Gastrocnemius medialis (tissue), 4 donors: ENCODE data around the gene RBM38. TPM values are rescaled to one million over a fixed set of nuclear protein-coding genes. Genes with fewer than 3 reads are reported as not detected.
"Not testable (repeated sequence)": the region's sequence is repeated elsewhere in the genome, so short reads cannot be mapped to it uniquely, and the experiment has no call there.

Source experiments
- ATAC-seq, 2 donors: fragments of 150-250 bp; one replicate each; pipeline ENCODE4 v1.9.1; 2016
- DNase-seq, 2 donors: peaks; one replicate each; pipeline ENCODE4 v3.0.0-alpha.2; 2019
- H3K27ac ChIP-seq, 4 donors: fragments of 200-600 bp; sonication (generic); 1 replicate in 1 of 4; 2 replicates in 3 of 4; pipeline ENCODE4 v1.5.1; 2016 to 2018; ENCODE audit warnings: mild to moderate bottlenecking in 2 of 4, moderate library complexity in 1 of 4
- H3K27me3 ChIP-seq, 3 donors: fragments of 200-600 bp; sonication (generic) in 2 of 3; 1 replicate in 1 of 3; 2 replicates in 2 of 3; pipeline versions ENCODE4 v1.5.1 to v1.6.0; 2016 to 2019; ENCODE audit warnings: mild to moderate bottlenecking in 1 of 3, moderate library complexity in 1 of 3
- H3K36me3 ChIP-seq, 2 donors: fragments of 200-600 bp; sonication (generic) in 1 of 2; one replicate each; pipeline ENCODE4 v1.5.1; 2017 to 2018
- H3K4me1 ChIP-seq, 2 donors: fragments of 200-600 bp; sonication (generic) in 1 of 2; one replicate each; pipeline ENCODE4 v1.5.1; 2016 to 2017; ENCODE audit warnings: mild to moderate bottlenecking in 2 of 2
- H3K4me3 ChIP-seq, 4 donors: fragments of 200-600 bp; sonication (generic) in 3 of 4; 1 replicate in 1 of 4; 2 replicates in 3 of 4; pipeline ENCODE4 v1.5.1; 2016 to 2019; ENCODE audit warnings: mild to moderate bottlenecking in 2 of 4
- H3K9me3 ChIP-seq, 3 donors: fragments of 200-600 bp; sonication (generic) in 2 of 3; 1 replicate in 1 of 3; 2 replicates in 2 of 3; pipeline ENCODE4 v1.5.1; 2016 to 2019
- CTCF ChIP-seq, 5 experiments: fragments of 450-650 bp in 3 of 5; fragments of 200-600 bp in 2 of 5; sonication (generic) in 2 of 5; IDR thresholded peaks in 4 of 5; conservative IDR thresholded peaks in 1 of 5; 1 replicate in 4 of 5; 2 replicates in 1 of 5; pipeline ENCODE4 v1.5.1; 2016 to 2019; ENCODE audit warnings: antibody characterized with exemption in 5 of 5, mild to moderate bottlenecking in 3 of 5, moderate library complexity in 3 of 5
- POLR2A ChIP-seq, 2 donors: fragments of 450-650 bp; IDR thresholded peaks; one replicate each; pipeline ENCODE4 v1.6.1; 2017; ENCODE audit warnings: antibody characterized with exemption in 2 of 2, mild to moderate bottlenecking in 2 of 2, moderate library complexity in 2 of 2
- in situ Hi-C, 4 donors: fragments of 200-750 bp; cut with MboI; loops; one replicate each; pipeline versions ENCODE4 v1.15.0 to v1.8.0; 2017; ENCODE audit warnings: low sequenced_read_pairs in 4 of 4
- intact Hi-C: fragments of 100-400 bp; cut with DNase I; formaldehyde crosslinking; loops from one replicate; pipeline ENCODE4 v1.15.1; 2023; ENCODE audit warnings: low total_unique reads
- total RNA-seq, 4 donors: library from RNA; depleted of rRNA; stranded (reverse); fragments of >200 nt; gene quantifications; one replicate each; pipeline versions ENCODE4 v1.1.0 to v1.2.3, GENCODE V29; 2016

Gene RBM38
- total RNA-seq, 4 donors from 2014 or later = 56.7 to 229 (median 177) TPM

DNA sequence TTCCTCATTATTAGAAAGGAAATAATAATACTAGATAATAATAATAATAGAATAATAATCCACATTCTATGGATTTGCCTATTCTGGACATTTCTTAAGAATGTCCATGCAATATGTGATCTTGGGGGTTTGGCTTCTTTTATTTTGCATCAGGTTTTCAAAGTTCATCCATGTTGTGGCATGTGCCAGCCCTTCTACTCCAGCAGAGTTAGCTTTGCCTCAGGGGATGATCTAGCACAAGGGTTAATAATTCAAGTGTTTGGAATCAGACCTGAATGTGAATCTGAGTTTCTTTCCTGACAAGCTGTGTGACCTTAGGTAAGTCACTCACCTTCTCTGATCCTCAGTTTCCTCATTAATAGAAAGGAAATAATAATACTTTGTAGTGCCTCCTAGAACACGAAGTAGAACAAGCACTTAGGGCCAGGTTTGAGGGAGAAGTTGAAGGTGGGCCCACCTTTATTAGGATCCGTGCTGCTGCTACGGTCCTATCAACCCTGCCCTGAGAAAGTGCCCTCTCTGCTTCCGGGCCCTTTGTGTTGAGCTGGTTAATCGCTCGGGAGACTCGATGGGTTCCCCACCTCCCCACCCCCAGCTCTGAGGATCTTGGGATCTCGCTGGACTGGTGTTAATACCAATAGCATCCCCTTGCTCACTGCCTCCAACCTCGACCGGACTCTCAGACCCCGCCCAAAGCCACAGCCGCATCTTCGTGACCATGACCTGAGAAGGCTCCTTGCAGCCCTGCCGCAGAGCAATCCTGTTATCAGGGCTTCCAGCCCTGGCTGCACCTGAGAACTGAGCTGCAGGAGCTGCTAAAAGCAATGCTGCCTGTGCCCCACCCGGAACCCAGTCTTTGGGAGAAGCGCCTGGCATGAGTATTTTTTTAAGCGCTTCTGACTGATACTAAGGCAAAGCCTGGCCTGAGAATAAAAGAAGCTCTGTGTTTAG, 26.9 kb downstream of the RBM38 start:
- Histone ChIP-seq H3K4me1 (no peaks in the 10 kb centered on the region), H3K27me3 (no peaks in the 10 kb centered on the region), H3K36me3 (no peaks in the 10 kb centered on the region), H3K9me3 (no peaks in the 10 kb centered on the region), H3K4me3 (no peak overlapping the region), H3K27ac (no peak overlapping the region)
- no peak for DNase-seq
- ATAC-seq = no peak
- intact Hi-C loops (no loop called here), in situ Hi-C loops (no loop called here)
- TF ChIP-seq POLR2A (IDR thresholded peaks at IDR 0.05) (no peak), CTCF (IDR thresholded peaks at IDR 0.05 in 4 of 5, conservative IDR thresholded peaks at IDR 0.05 in 1 of 5) (no peak)

DNA sequence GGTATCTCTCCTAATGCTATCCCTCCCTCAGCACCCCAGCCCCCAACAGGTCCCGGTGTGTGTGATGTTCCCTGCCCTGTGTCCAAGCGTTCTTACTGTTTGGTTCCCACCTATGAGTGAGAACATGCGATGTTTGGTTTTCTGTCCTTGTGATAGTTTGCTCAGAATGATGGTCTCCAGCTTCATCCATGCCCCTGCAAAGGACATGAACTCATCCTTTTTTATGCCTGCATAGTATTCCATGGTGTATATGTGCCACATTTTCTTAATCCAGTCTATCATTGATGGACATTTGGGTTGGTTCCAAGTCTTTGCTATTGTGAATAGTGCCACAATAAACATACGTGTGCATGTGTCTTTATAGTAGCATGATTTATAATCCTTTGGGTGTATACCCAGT, 28.3 kb downstream of the RBM38 start:
- H3K9me3 ChIP-seq, ATAC-seq, H3K4me1 ChIP-seq, in situ Hi-C loops, H3K27ac ChIP-seq, H3K27me3 ChIP-seq, H3K4me3 ChIP-seq, H3K36me3 ChIP-seq, DNase-seq, intact Hi-C loops: not testable (repeated sequence)

- no peak overlapping the region for H3K27ac ChIP-seq
- no peaks in the 10 kb centered on the region for H3K36me3 ChIP-seq
- DNase-seq (no peak), ATAC-seq (no peak)
- H3K27me3 ChIP-seq = no peaks in the 10 kb centered on the region
- in situ Hi-C loops (no loop called here), intact Hi-C loops (no loop called here)
- no peak overlapping the region for H3K4me3 ChIP-seq
- no peaks in the 10 kb centered on the region for H3K4me1 ChIP-seq
- no peak for TF ChIP-seq CTCF (IDR thresholded peaks at IDR 0.05 in 4 of 5, conservative IDR thresholded peaks at IDR 0.05 in 1 of 5)
- TF ChIP-seq POLR2A (IDR thresholded peaks at IDR 0.05) = no peak
- no peaks in the 10 kb centered on the region for H3K9me3 ChIP-seq
Observed at GRCh38 chr20:57420571-57421252, 29.5 kb downstream of the RBM38 start.

DNA sequence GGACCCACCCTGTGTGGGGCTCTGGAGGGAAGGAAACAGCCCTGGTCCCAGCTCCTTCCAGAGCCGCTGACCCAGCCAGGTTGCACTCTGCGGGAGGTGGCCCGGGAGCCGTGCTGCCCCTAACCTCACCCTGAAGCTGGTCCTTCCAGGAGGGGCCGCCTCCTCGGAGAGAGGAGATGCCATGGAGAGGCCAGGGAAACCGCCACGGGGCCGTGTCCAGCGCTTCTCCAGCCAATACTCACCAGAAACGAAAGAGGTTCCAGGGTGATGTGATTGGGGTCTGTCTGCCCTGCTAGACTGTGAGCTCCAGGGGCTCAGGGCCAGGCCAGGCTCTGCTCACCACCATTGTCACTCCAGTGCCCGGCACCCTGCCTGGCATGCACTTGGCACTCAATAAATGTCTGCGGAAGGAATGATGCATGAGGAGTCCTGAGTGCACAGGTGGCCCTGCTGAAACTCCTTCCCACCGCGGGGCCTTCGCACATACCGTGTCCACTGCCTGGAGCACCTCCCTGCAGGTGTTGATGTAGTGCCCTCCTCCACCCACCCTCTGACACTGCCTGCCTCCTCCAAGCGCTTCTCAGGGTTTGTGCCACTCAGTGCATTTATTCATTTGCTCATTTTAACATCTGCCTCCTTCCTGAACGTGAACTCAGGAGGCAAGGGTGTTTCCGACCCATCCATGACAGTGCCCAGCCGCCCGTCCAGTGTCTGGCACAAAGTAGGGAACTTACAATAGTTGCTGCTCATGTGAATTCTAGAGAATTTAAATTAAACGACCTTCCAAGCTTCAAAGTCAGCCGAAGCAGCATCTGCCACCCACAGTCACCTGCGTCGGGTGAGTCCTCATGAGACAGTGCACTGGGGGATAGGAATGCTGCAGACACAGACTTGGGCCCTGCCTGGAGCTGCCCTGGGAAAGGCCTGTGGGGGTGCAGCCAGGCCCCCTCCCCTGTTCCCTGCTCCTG, 30.3 kb downstream of the RBM38 start:
- H3K27me3 ChIP-seq = no peaks in the 10 kb centered on the region
- DNase-seq (no peak), ATAC-seq (no peak)
- no peak overlapping the region for H3K4me3 ChIP-seq
- no peak overlapping the region for H3K27ac ChIP-seq
- intact Hi-C loops = no loop called here
- in situ Hi-C loops = no loop called here
- no peaks in the 10 kb centered on the region for H3K4me1 ChIP-seq
- H3K9me3 ChIP-seq = no peaks in the 10 kb centered on the region
- TF ChIP-seq CTCF (IDR thresholded peaks at IDR 0.05 in 4 of 5, conservative IDR thresholded peaks at IDR 0.05 in 1 of 5) (no peak), POLR2A (IDR thresholded peaks at IDR 0.05) (no peak)
- H3K36me3 ChIP-seq = no peaks in the 10 kb centered on the region
